Cardiac fibroblast (primary cell): ENCODE results near the gene FNDC11.

Experiments used
- DNase-seq, 2 donors: peaks; one replicate each; pipeline versions ENCODE4 v3.0.0 to v3.0.0-alpha.2; 2010; ENCODE audit warnings: low read depth in 2 of 2
- H3K4me3 ChIP-seq, 2 donors: replicated peaks in 1 of 2; 1 replicate in 1 of 2; 2 replicates in 1 of 2; pipeline ENCODE4 v1.5.1; 2011; ENCODE audit warnings: low read depth in 2 of 2, low read length in 2 of 2, mild to moderate bottlenecking in 2 of 2, moderate library complexity in 1 of 2
- CTCF ChIP-seq: IDR thresholded peaks from one replicate; pipeline ENCODE4 v1.5.1; 2011; ENCODE audit warnings: low read depth, mild to moderate bottlenecking, low read length, inconsistent platforms

FNDC11 gene

GRCh38 chr20:63579017-63579694 is 25.2 kb downstream of the FNDC11 start:
- DNase-seq: no peak
- no peak for TF ChIP-seq CTCF

GRCh38 chr20:63580796-63581461 is 27.0 kb downstream of the FNDC11 start:
- peak; percentile 48 for TF ChIP-seq CTCF
- DNase-seq: peak; percentile 46 to 60

More at GRCh38 chr20:63579017-63579694, 25.2 kb downstream of the FNDC11 start:
- no peak overlapping the region for H3K4me3 ChIP-seq

DNA sequence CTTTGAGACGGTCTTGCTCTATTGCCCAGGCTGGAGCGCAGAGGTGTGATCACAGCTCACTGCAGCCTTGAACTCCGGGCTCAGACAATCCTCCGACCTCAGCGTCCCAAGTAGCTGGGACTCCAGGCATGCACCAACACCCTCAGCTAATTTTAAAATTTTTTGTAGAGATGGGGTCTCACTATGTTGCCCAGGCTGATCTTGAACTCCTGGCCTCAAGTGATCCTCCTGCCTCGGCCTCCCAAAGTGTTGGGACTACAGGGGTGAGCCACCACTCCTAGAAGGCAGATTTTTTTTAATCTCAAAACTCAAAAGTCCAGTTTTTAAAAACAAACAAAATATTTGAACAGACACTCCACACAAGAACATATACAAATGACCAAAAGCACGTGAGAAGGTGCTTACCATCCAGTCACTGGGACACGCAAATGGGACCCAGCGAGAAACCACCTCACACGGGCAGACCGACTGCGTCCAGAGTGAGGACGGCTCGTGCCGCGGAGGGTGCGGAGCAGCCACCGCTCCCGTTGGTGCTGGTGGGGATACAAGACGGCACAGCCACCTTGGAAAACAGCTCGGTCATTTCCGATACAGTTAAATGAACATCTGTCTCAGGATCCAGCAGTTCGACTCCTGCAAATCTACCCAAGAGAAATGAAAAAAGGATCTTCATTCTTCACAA is 28.6 kb downstream of the FNDC11 start:
- DNase-seq: no peak
- no peak for TF ChIP-seq CTCF
- no peak overlapping the region for H3K4me3 ChIP-seq

More at GRCh38 chr20:63580796-63581461, 27.0 kb downstream of the FNDC11 start:
- H3K4me3 ChIP-seq: no peak overlapping the region

DNA sequence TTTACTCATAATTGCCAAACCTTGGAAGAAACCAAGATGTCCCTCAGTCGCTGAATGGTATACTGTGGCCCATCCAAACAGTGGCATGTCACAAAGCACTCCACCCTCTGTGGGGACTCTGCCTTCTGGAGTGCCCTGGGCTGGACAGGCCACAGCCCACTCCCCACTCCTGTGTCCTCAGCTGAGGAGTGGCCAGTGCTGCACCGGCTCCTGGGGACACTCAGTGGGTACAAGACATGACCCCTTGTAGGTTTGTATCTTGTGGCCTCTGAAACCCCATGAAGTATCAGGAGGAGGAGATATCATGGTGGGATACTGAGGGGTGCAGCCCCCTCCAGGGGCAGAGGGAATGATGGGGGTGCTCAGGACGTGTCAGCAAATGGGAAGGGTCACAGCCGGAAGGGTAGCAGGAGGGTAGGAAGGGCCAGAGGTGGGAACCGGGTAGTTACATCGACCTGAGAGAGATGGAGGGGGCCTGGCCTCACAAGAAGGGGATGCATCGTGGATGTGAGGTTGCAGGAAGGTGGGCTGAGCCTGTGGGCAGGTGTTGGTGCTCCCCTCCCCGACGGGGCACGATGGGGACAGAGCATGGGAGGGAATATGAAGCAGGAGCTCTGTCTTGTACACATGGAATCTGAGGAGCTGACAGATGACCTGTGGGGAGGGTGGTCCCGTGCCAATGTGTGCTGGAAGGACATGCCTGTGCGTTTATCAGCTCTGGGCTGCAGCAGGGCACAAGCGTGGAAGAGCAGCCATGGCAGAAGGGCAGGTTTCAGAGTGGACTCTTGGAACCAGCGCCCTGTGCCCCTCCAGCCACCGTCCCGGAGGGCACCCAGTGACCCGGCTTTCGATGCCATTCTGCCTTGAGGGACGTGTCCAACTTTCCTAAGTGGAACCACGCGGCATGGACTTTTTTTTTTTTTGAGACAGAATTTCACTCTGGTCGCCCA is 31.9 kb downstream of the FNDC11 start:
- no peak for TF ChIP-seq CTCF
- no peak overlapping the region for H3K4me3 ChIP-seq
- no peak for DNase-seq

DNA sequence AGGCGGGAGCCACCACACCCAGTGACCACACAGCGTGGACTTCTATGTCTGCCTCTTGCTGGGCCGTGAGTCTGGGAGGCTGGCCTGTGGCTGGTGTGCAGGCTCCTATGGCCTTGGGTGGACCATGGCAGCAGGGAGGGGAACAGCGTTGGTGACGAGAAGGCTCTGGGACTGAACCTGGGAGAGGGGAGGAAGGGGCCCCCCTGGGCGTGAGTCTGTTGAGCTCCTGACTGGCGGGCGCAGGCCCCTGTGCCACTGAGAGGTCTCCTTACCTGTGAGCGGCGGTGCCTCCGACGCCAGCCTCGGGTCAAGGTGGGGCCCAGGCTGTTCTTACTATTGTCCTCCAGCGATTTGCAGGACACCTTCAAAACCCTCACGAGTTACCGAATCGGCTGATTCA is 32.8 kb downstream of the FNDC11 start:
- H3K4me3 ChIP-seq: no peak overlapping the region
- no peak for TF ChIP-seq CTCF
- DNase-seq: no peak

DNA sequence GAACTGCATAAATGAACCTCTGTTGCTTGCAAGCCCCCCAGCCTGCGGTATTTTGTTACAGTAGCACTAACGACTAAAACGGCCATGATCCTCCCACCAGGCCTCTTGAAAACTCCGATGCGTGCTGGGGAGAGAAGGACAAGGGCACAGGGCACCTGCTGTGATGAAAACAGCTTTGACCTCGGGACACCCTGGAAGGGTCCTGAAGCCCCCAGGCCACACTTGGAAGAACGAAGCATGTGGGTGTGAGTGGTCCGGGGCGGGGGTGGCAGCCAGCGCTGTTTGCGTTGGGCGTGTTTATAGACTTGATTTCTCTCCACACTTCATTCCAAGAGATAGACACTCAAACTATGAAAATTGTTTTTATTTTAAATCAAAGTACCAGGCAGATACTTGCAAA is 33.3 kb downstream of the FNDC11 start:
- no peak for DNase-seq
- no peak overlapping the region for H3K4me3 ChIP-seq
- no peak for TF ChIP-seq CTCF
